ENCODE results near the gene PCDHB13.
"Not testable (repeated sequence)": the region's sequence is repeated elsewhere in the genome, so short reads cannot be mapped to it uniquely, and the experiment has no call there.

PCDHB13 gene

GRCh38 chr5:141213656-141214339 is at the start of gene PCDHB13:
PCDHB13 (plus strand) TSS chr5:141213919; CDS start chr5:141214124, 205 bp downstream.
- H3K27ac ChIP-seq; DNase-seq (ENCODE audit: low read depth, low spot score): not testable (repeated sequence)

GRCh38 chr5:141172381-141173204 is 41.1 kb upstream of the PCDHB13 start, which contains the start of gene PCDHB7:
PCDHB7 (plus strand) TSS chr5:141172644; CDS start chr5:141172836, 192 bp downstream.
- H3K27ac ChIP-seq = no peak within 1 kb of the TSS
- no peak for DNase-seq (ENCODE audit: low read depth, low spot score)

GRCh38 chr5:141174291-141175104 is 39.2 kb upstream of the PCDHB13 start:
- not testable (repeated sequence) for H3K27ac ChIP-seq; DNase-seq (ENCODE audit: low read depth, low spot score)

- H3K27ac ChIP-seq = no peak overlapping the region
- DNase-seq (ENCODE audit: low read depth, low spot score) = no peak
Observed at GRCh38 chr5:141175933-141176332, 37.8 kb upstream of the PCDHB13 start.

GRCh38 chr5:141177577-141178191 is 36.0 kb upstream of the PCDHB13 start, which contains the start of gene PCDHB8:
PCDHB8 (plus strand) TSS chr5:141177790; CDS start chr5:141178035, 245 bp downstream.
- DNase-seq (ENCODE audit: low read depth, low spot score); H3K27ac ChIP-seq: not testable (repeated sequence)

GRCh38 chr5:141179371-141179770 is 34.3 kb upstream of the PCDHB13 start:
- DNase-seq (ENCODE audit: low read depth, low spot score); H3K27ac ChIP-seq: not testable (repeated sequence)

- not testable (repeated sequence) for DNase-seq (ENCODE audit: low read depth, low spot score); H3K27ac ChIP-seq
Observed at GRCh38 chr5:141179876-141180275, 33.8 kb upstream of the PCDHB13 start.

GRCh38 chr5:141180313-141180712 is 33.4 kb upstream of the PCDHB13 start:
- no peak overlapping the region for H3K27ac ChIP-seq
- no peak for DNase-seq (ENCODE audit: low read depth, low spot score)

- H3K27ac ChIP-seq = no peak within 1 kb of the TSS
- no peak for DNase-seq (ENCODE audit: low read depth, low spot score)
Observed at GRCh38 chr5:141182248-141182647, 31.5 kb upstream of the PCDHB13 start, which contains the start of gene PCDHB16. PCDHB16 (plus strand) TSS chr5:141182387; CDS start chr5:141182560, 173 bp downstream.

GRCh38 chr5:141184117-141184855 is 29.4 kb upstream of the PCDHB13 start:
- not testable (repeated sequence) for DNase-seq (ENCODE audit: low read depth, low spot score); H3K27ac ChIP-seq

GRCh38 chr5:141186897-141187512 is 26.7 kb upstream of the PCDHB13 start, which contains the start of gene PCDHB9:
PCDHB9 (plus strand) TSS chr5:141187161; CDS start chr5:141187319, 158 bp downstream.
- no peak for DNase-seq (ENCODE audit: low read depth, low spot score)
- no peak within 1 kb of the TSS for H3K27ac ChIP-seq

- not testable (repeated sequence) for DNase-seq (ENCODE audit: low read depth, low spot score); H3K27ac ChIP-seq
Observed at GRCh38 chr5:141188682-141189081, 25.0 kb upstream of the PCDHB13 start.

- DNase-seq (ENCODE audit: low read depth, low spot score); H3K27ac ChIP-seq: not testable (repeated sequence)
Observed at GRCh38 chr5:141189131-141189530, 24.6 kb upstream of the PCDHB13 start.

GRCh38 chr5:141192110-141192725 is 21.5 kb upstream of the PCDHB13 start, which contains the start of gene PCDHB10:
PCDHB10 (plus strand) TSS chr5:141192353; CDS start chr5:141192553, 200 bp downstream.
- no peak for DNase-seq (ENCODE audit: low read depth, low spot score)
- no peak within 1 kb of the TSS for H3K27ac ChIP-seq

GRCh38 chr5:141194332-141194731 is 19.4 kb upstream of the PCDHB13 start:
- H3K27ac ChIP-seq; DNase-seq (ENCODE audit: low read depth, low spot score): not testable (repeated sequence)

- H3K27ac ChIP-seq = no peak overlapping the region
- no peak for DNase-seq (ENCODE audit: low read depth, low spot score)
Observed at GRCh38 chr5:141196363-141196762, 17.4 kb upstream of the PCDHB13 start.

GRCh38 chr5:141199359-141200235 is 14.1 kb upstream of the PCDHB13 start, which contains the start of gene PCDHB11:
PCDHB11 (plus strand) TSS chr5:141199627; CDS start chr5:141199775, 148 bp downstream.
- H3K27ac ChIP-seq = no peak within 1 kb of the TSS
- DNase-seq (ENCODE audit: low read depth, low spot score) = no peak

Data from epithelial cell of prostate (primary cell).